ENCODE results near the gene TBC1D4.
"Not testable (repeated sequence)": the region's sequence is repeated elsewhere in the genome, so short reads cannot be mapped to it uniquely, and the experiment has no call there.

The TBC1D4 gene

DNA sequence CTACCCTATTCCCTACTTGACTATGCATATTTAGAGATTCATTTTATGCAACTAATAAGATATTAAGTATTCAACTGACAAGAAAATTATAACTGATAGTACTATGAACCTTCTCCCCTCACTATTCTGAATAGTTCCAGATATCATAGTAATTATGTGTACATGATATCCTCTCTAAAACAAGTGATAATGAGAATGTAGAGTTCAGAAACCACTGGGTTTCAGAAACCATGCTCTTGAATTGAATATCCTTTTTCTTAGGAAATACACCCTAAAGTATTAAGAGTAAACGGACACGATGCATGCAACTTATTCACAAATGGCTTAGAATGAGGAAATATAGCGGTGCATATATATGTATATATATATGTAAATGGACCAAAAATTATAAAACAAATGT lies 160.9 kb downstream of the TBC1D4 start:
- DNase-seq = no peak

- no peak for DNase-seq
Observed at GRCh38 chr13:75319254-75319653, 162.7 kb downstream of the TBC1D4 start.

DNA sequence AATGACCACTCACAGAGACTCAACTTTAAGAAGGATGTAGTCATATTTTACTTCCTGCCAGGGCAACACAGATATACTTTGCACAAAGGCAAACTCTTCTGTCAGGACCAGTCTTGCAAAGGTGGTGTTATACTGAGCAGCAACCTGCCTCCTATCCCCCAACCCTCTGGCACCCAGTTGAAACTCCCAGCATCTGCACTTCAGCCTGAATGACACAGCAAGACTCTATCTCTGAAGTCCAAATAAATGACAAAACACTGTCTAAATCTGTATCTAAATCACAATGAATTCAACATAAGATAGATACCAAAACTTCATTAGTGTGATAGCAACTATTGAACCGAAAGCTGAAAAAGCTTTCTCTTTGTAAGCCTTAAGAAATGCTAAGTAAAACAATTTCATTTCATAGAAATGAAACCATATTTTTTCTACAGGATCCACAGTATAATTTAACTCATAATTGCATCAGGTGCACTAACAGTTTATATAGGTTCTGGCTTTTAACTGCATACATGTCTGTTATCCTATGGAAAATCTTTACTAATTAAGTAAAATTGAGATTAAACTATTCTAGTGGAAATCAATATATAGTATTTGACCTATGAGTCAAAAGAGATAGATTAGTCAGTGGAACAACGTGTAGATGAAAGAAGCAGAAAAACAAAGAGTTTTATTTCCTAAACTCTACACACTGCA lies 163.7 kb downstream of the TBC1D4 start:
- no peak for DNase-seq

DNA sequence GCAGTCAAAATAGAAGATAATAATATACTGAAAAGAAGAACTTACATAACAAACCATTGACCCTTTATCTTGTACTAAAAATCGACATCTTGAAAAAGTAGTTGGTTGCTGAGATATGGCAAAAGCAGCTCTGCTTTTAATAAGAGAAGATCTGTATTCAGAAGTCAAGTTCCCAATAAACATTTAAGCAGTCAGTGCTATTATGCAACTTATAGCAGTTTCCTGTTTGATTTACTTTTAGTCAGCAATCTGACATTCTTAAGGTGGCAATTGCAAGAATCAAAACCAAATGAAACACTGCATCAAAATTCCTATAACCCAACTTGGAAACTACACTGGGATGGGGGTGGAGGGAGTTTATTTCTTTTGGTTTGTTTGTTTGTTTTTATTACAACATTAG lies 165.5 kb downstream of the TBC1D4 start:
- DNase-seq = no peak

GRCh38 chr13:75312884-75313520 lies 169.0 kb downstream of the TBC1D4 start:
- DNase-seq = no peak

GRCh38 chr13:75309981-75310580 lies 171.9 kb downstream of the TBC1D4 start:
- DNase-seq = no peak

GRCh38 chr13:75308222-75308621 lies 173.7 kb downstream of the TBC1D4 start:
- DNase-seq = no peak

GRCh38 chr13:75307370-75307949 lies 174.5 kb downstream of the TBC1D4 start:
- DNase-seq = no peak

DNA sequence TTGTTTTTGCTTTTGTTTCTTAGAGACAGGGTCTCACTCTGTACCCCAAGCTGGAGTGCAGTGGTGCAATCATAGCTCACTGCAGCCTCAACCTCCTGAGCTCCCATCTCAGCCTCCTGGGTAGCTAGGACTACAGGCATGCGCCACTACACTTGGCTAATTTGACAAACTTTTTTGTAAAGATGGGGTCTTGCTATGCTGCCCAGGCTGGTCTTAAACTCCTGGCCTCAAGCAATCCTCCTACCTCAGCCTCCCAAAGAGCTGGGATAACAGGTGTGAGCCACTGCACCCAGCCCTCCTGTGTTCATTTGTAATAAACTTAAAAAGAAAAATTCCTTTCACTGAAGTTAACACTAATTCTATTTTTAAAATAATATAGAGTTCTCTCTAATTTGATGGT lies 175.0 kb downstream of the TBC1D4 start:
- not testable (repeated sequence) for DNase-seq

- DNase-seq = no peak
Observed at GRCh38 chr13:75305059-75305458, 176.9 kb downstream of the TBC1D4 start.

- DNase-seq = no peak
Observed at GRCh38 chr13:75303263-75303662, 178.7 kb downstream of the TBC1D4 start.

- DNase-seq = no peak
Observed at GRCh38 chr13:75302071-75302698, 179.8 kb downstream of the TBC1D4 start.

DNA sequence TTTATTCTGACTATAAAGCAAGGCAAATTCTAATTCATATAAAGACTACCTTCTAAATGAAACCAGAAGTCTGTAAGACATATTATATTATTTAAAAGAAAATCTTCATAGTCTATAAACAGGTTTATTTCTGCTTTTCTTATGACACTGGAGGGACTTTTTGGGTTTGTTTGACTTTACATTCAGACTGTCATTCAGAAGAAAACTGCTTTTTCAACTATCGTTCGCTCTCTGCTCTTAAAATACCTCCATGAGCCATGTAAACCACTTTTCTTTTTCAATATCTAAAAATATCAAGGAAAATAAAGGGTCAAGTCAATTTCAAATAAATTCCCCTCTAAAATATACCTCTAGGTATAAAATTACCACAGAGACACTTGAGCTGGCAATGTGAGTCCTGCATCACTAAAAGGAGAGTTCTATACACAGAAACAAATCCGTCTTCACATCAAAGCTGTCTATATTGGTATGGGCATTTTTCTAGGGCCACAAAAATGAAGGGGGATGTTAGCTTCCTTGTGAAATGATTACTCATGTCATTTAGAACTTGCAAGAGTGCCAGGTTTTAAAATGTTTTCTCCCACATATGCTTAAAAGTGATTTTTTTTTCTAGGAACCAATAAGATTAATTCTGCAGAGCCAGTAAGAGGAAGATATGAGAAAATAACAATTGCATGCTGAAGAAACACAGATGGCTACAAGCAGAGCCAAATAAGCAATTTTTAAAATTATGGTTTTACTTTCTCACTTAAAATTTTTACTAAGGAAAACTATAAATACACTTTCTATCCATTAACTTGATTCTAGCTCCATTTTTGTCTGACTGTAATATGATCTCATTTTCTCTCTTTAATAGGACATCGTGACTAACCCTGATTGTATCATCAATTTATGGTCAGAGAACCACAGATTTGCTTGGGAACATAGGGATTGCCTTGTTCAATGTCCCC lies 181.8 kb downstream of the TBC1D4 start:
- DNase-seq = no peak

DNA sequence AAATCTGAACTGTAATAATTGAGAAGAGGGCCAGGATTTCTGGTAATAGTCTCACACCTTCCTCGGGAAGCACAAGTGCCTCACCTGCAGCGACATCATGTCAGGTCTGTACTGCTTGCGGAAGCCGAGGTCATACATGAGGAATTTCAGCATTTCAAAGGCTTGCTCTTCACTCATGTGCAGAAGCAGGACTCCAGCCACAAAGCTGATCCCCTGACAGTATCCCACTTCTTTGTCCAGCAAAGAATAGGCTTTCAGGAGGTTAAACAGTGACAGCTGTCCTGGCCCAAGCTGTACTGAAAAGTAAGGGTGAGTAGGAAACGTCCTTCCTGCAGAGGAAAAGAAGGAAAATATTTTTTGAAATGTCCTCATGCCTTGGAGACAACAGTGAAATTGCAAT lies 182.7 kb downstream of the TBC1D4 start:
- DNase-seq = no peak

DNA sequence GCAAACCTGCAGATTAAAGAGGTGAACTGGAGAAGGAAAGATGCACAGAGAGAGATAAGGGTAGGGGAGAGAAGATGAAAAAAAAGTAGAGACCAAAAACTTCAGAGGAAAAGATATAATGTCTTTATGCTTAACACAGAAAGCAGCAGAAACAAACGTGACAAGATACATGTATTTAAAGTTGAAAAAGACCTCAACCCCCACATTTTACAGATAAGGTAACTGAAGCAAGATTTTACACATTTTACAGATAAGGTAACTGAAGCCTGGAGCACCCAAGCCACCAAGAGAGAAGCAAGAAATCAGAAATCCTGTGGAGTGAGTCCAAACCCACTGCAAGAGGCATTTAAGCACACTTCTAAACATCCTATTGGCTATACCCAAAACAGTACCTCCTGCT lies 185.3 kb downstream of the TBC1D4 start:
- DNase-seq = no peak

DNA sequence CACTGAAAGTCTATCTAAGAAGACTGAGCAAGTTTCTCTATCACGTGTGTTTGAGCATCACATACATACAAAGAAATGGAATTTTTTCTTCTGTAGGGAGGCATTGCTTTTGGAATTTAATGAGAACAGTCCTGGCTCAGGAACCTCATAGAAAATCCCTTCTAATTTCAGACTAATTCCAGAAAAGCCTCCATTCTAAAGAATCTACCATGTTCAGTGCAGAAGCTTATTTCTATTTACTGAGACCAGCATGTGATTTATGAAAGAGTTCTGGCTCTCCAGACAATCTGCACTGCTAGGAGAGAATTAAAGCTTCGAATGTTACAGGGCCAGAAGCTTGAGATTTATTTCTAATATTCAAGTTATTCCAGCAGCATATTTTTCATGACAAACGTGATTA lies 186.8 kb downstream of the TBC1D4 start:
- DNase-seq = no peak

DNA sequence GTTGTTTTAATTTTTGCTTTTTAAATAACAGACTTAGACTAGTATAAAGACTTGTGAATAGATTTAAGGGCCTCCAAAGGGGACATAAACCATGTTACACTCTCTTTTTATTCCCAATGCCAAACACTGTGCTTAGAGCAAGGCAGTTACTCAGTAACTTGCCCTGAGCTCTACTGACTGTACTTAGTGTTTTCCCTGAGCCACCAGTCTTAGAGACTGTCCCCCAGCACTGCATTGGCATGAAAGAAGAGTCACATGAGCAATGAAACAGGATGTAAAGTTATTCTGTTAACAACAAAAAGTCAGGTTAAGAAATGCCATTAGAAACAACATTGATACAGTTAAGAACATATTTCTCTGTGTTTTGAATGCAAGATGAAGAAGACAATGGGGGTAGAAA lies 187.9 kb downstream of the TBC1D4 start:
- no peak for DNase-seq

GRCh38 chr13:75285310-75285709 lies 196.7 kb downstream of the TBC1D4 start:
- no peak for DNase-seq

GRCh38 chr13:75279834-75280369 lies 202.1 kb downstream of the TBC1D4 start:
- no peak for DNase-seq

GRCh38 chr13:75273695-75274094 lies 208.3 kb downstream of the TBC1D4 start:
- not testable (repeated sequence) for DNase-seq

DNA sequence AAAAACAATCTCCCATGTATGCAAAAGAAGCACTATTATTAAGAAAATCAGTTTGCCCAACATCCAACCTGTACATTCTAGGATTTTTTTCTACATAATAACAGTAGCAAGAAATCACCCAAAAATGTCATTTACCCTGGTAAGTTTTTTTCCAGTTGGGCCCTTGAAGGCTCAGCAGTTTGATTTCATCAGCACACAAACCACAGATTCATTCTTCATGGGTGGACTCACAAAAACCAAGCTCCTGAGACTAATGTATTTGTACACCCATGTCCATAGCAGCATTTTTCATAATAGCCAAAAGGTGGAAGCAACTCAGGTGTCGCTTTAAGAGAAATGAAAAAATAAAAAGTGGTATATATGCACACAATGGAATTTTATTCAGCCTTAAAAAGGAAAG lies 210.1 kb downstream of the TBC1D4 start:
- DNase-seq = no peak

- not testable (repeated sequence) for DNase-seq
Observed at GRCh38 chr13:75268481-75268880, 213.5 kb downstream of the TBC1D4 start.

All from right kidney (tissue), 1 donor.